A673 (cell line): ENCODE results near the gene NF1. TPM values are rescaled to one million over a fixed set of nuclear protein-coding genes. Genes with fewer than 3 reads are reported as not detected.

Source experiments
- BruUV-seq: library from RNA; stranded (reverse); fragments of 400-500 nt; replicated peaks from 2 replicates; lab custom pipeline; 2021; lab: Mats Ljungman, UMichigan
- CTCF ChIA-PET: fragments of 300-600 bp; sonication (Branson Sonifier 250); formaldehyde crosslinking; loops from one replicate; lab custom pipeline; 2022; ENCODE audit warnings: antibody characterized with exemption; lab: Charles Lee
- POLR2A ChIA-PET: fragments of 300-600 bp; sonication (Branson Sonifier 250); formaldehyde crosslinking; loops from one replicate; lab custom pipeline; 2022; ENCODE audit warnings: antibody characterized with exemption; ENCODE audit not compliant: low non-redundant PET; lab: Charles Lee
- DNase-seq: peaks from one replicate; pipeline ENCODE4 v3.0.0-alpha.2; 2015; ENCODE audit warnings: low spot score
- H3K27ac ChIP-seq: fragments of 200-600 bp; sonication (generic); 2 replicates; pipeline ENCODE4 v1.5.1; 2016; ENCODE audit warnings: mixed run types, low read depth, mild to moderate bottlenecking, mixed read lengths, antibody characterized with exemption, low read length; ENCODE audit not compliant: poor library complexity, severe bottlenecking
- H3K27me3 ChIP-seq: fragments of 200-600 bp; sonication (generic); replicated peaks from 2 replicates; pipeline ENCODE4 v1.6.1; 2017; ENCODE audit warnings: mixed run types, low read depth, mild to moderate bottlenecking, mixed read lengths, antibody characterized with exemption, low read length; ENCODE audit not compliant: insufficient read depth, poor library complexity
- H3K36me3 ChIP-seq: fragments of 200-600 bp; sonication (generic); 2 replicates; pipeline ENCODE4 v1.6.1; 2016; ENCODE audit warnings: mixed run types, mild to moderate bottlenecking, mixed read lengths, antibody characterized with exemption, low read length; ENCODE audit not compliant: insufficient read depth, poor library complexity, severe bottlenecking
- H3K4me1 ChIP-seq: fragments of 200-600 bp; sonication (generic); 2 replicates; pipeline ENCODE4 v1.6.1; 2017; ENCODE audit warnings: mixed run types, mild to moderate bottlenecking, mixed read lengths, antibody characterized with exemption, low read length; ENCODE audit not compliant: insufficient read depth, poor library complexity, severe bottlenecking
- H3K4me3 ChIP-seq: fragments of 200-600 bp; sonication (generic); 2 replicates; pipeline ENCODE4 v1.5.1; 2016; ENCODE audit warnings: low read depth, mixed run types, mild to moderate bottlenecking, mixed read lengths, low read length; ENCODE audit not compliant: poor library complexity, severe bottlenecking
- H3K9me3 ChIP-seq: fragments of 200-600 bp; sonication (generic); 2 replicates; pipeline ENCODE4 v1.6.1; 2016; ENCODE audit warnings: mixed run types, low read depth, mild to moderate bottlenecking, mixed read lengths, antibody characterized with exemption, low read length; ENCODE audit not compliant: poor library complexity, severe bottlenecking
- CTCF ChIP-seq: fragments of 300-800, 200-600 bp; sonication (generic); conservative IDR thresholded peaks from 2 replicates; pipeline ENCODE4 v1.5.1; 2017; ENCODE audit warnings: low read depth, mild to moderate bottlenecking, antibody characterized with exemption, low read length, moderate library complexity, mixed read lengths
- EZH2 ChIP-seq: fragments of 200-600 bp; sonication (generic); IDR thresholded peaks from 2 replicates; pipeline ENCODE4 v1.6.1; 2017; ENCODE audit warnings: borderline replicate concordance, low read depth, mild to moderate bottlenecking, mixed read lengths, antibody characterized with exemption, low read length; ENCODE audit not compliant: poor library complexity, severe bottlenecking
- intact Hi-C: fragments of 100-400 bp; cut with micrococcal nuclease; formaldehyde crosslinking; loops from one replicate; pipeline ENCODE4 v1.10.0; 2022; ENCODE audit not compliant: unreplicated experiment
- total RNA-seq: library from RNA; stranded (reverse); gene quantifications from 2 replicates; pipeline ENCODE4 v1.2.3, GENCODE V29; 2021

NF1 gene
- total RNA-seq, 1 experiment from 2014 or later = 32.1 TPM

DNA sequence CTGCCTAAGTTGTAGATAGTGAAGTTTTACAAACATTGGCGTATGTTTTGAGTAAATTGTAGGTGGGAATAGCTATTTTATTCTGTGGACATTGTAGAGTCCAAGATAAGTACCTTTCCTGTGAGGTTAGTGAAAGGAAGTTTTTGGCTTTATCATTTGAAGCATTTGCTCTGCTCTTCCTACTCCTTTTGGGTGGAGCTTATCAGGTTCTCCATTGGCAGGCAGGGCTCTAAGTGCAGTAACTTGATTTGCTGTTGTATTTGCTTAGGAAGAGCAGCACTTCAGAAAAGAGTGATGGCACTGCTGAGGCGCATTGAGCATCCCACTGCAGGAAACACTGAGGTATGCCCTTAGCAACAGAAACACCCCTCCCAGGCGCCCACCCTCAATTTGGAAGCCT is 132.2 kb downstream of the NF1 start:
- Histone ChIP-seq H3K27ac (no peak overlapping the region), H3K4me3 (no peak overlapping the region), H3K9me3 (no peaks in the 10 kb centered on the region), H3K4me1 (no peaks in the 10 kb centered on the region), H3K27me3 (no peaks in the 10 kb centered on the region), H3K36me3 (no peaks in the 10 kb centered on the region)
- TF ChIP-seq CTCF (no peak), EZH2 (no peak)
- DNase-seq = no peak
- POLR2A ChIA-PET = no interaction called here
- CTCF ChIA-PET = no interaction called here
- intact Hi-C loops = no loop called here
- no TSS peak for BruUV-seq

DNA sequence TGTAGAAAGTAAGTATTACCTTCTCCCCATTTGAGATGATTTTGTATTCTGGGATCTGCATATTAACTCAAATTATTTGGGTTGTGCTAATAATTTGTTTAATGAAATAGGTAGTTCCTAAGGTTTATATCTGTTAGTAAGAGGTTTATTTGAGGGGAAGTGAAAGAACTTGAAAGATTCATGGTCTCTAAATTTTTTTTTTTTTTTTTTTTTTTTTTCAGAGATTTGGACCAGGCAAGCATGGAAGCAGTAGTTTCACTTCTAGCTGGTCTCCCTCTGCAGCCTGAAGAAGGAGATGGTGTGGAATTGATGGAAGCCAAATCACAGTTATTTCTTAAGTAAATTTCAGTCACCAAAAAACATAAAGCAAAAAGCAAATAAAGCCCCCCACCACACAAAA is 137.1 kb downstream of the NF1 start:
- Histone ChIP-seq H3K9me3 (no peaks in the 10 kb centered on the region), H3K4me1 (no peaks in the 10 kb centered on the region), H3K27me3 (no peaks in the 10 kb centered on the region), H3K36me3 (peaks cover 10% of the 10 kb centered on the region), H3K4me3 (no peak overlapping the region), H3K27ac (no peak overlapping the region)
- intact Hi-C loops = no loop called here
- no TSS peak for BruUV-seq
- CTCF ChIA-PET = no interaction called here
- POLR2A ChIA-PET = no interaction called here
- TF ChIP-seq CTCF = no peak
- TF ChIP-seq EZH2 = no peak
- DNase-seq = no peak

DNA sequence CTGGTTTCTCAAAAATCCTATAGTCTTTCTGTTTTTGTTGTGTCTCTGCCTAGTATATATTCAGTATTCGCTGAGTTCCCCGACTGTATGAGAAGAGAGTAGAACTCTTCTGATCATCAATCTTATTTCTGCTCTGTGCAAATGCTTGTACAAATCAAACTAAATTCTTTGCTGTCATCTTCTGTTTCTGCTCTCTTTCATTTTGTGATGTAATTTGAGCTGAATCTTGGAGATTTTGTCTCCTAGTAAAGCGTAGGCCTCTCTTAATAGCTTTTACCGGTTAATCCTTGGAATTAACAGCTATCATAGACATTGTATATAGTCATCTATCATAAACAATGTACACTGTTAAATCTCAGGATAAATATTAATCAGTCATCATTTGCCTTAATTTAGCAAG is 140.3 kb downstream of the NF1 start:
- intact Hi-C loops = no loop called here
- no TSS peak for BruUV-seq

More for the DNA sequence above, 140.3 kb downstream of the NF1 start:
- no peak for DNase-seq
- H3K27ac ChIP-seq = no peak overlapping the region
- no peaks in the 10 kb centered on the region for H3K27me3 ChIP-seq
- H3K9me3 ChIP-seq = no peaks in the 10 kb centered on the region
- no peaks in the 10 kb centered on the region for H3K4me1 ChIP-seq
- TF ChIP-seq CTCF (no peak), EZH2 (no peak)
- peaks cover 10% of the 10 kb centered on the region for H3K36me3 ChIP-seq
- CTCF ChIA-PET = no interaction called here
- H3K4me3 ChIP-seq = no peak overlapping the region
- POLR2A ChIA-PET = interaction anchor here (0.6 kb wide), 1 partner anchor 364 kb away, joined by 3 read pairs; no protein-coding TSS in a partner anchor
